Transverse colon (tissue), 4 donors: ENCODE measurements around the gene BRF1.
A peak's percentile ranks its signal among the peaks of the same experiment; 100 is the strongest.

Source experiments
- CTCF ChIP-seq, 5 experiments: fragments of 200-600 bp in 3 of 5; fragments of 450-650 bp in 2 of 5; sonication (generic) in 3 of 5; IDR thresholded peaks; 1 replicate in 2 of 5; 2 replicates in 3 of 5; pipeline ENCODE4 v1.5.1; 2016 to 2017; ENCODE audit warnings: antibody characterized with exemption in 5 of 5, inconsistent platforms in 3 of 5, mild to moderate bottlenecking in 2 of 5, moderate library complexity in 1 of 5
- POLR2AphosphoS5 ChIP-seq, 3 donors: sonication (generic); formaldehyde crosslinking; IDR thresholded peaks; one replicate each; pipeline ENCODE4 v1.6.1; 2016; ENCODE audit warnings: antibody characterized with exemption in 3 of 3

GRCh38 chr14:105258846-105259245 lies 42.0 kb downstream of the BRF1 start:
- TF ChIP-seq CTCF (IDR thresholded peaks at IDR 0.05), result no peak
- peak in 2 of 3 donors; percentile 51 for TF ChIP-seq POLR2AphosphoS5 (IDR thresholded peaks at IDR 0.05)
